Osteoblast (primary cell): ENCODE measurements around the gene KLRC4. TPM values are rescaled to one million over a fixed set of nuclear protein-coding genes. Genes with fewer than 3 reads are reported as not detected.

Experiments
- DNase-seq: peaks from one replicate; pipeline ENCODE4 v3.0.0; 2011; ENCODE audit warnings: low spot score, mixed read lengths; ENCODE audit not compliant: insufficient read length; ENCODE audit errors: missing footprints
- H2AFZ ChIP-seq: 2 replicates; pipeline ENCODE4 v1.6.0; 2011; ENCODE audit warnings: mild to moderate bottlenecking, low read length
- H3K27ac ChIP-seq: 2 replicates; pipeline ENCODE4 v1.5.1; 2011; ENCODE audit warnings: mild to moderate bottlenecking, low read depth, low read length, moderate library complexity
- H3K27me3 ChIP-seq: 2 replicates; pipeline ENCODE4 v1.6.0; 2012; ENCODE audit warnings: mild to moderate bottlenecking, control low read depth, inconsistent platforms, low read length, moderate library complexity; ENCODE audit not compliant: insufficient read depth
- H3K36me3 ChIP-seq: 2 replicates; pipeline ENCODE4 v1.5.1; 2011; ENCODE audit warnings: mild to moderate bottlenecking, low read length, control low read depth, moderate library complexity; ENCODE audit not compliant: insufficient read depth
- H3K4me1 ChIP-seq: 2 replicates; pipeline ENCODE4 v1.5.1; 2011; ENCODE audit warnings: mild to moderate bottlenecking, low read length, control low read depth, moderate library complexity; ENCODE audit not compliant: insufficient read depth
- H3K4me2 ChIP-seq: 2 replicates; pipeline ENCODE4 v1.6.0; 2011; ENCODE audit warnings: mild to moderate bottlenecking, low read length; ENCODE audit not compliant: insufficient read depth
- H3K4me3 ChIP-seq: fragments of 200-600 bp; sonication (generic); 3 replicates; pipeline ENCODE4 v1.5.1; 2012; ENCODE audit warnings: mild to moderate bottlenecking, low read length, inconsistent platforms; ENCODE audit not compliant: insufficient read depth
- H3K79me2 ChIP-seq: 2 replicates; pipeline ENCODE4 v1.6.0; 2012; ENCODE audit warnings: mild to moderate bottlenecking, low read length, control low read depth, inconsistent platforms; ENCODE audit not compliant: insufficient read depth
- H3K9me3 ChIP-seq: 2 replicates; pipeline ENCODE4 v1.5.1; 2011; ENCODE audit warnings: low read depth, low read length, control low read depth
- H4K20me1 ChIP-seq: 2 replicates; pipeline ENCODE4 v1.6.0; 2012; ENCODE audit warnings: mild to moderate bottlenecking, low read length, control low read depth; ENCODE audit not compliant: insufficient read depth
- total RNA-seq: library from RNA; depleted of rRNA; stranded (reverse); fragments of >200 nt; gene quantifications from 2 replicates; pipeline ENCODE4 v1.2.3, GENCODE V29; 2012
- TF ChIP-seq, protein P1 (sequence below): IDR thresholded peaks from 2 replicates; pipeline ENCODE4 v1.5.1; 2011; ENCODE audit warnings: mild to moderate bottlenecking, low read depth, low read length, moderate library complexity; ENCODE audit errors: extremely low read depth

Gene KLRC4
- total RNA-seq, 1 donor = not detected

DNA sequence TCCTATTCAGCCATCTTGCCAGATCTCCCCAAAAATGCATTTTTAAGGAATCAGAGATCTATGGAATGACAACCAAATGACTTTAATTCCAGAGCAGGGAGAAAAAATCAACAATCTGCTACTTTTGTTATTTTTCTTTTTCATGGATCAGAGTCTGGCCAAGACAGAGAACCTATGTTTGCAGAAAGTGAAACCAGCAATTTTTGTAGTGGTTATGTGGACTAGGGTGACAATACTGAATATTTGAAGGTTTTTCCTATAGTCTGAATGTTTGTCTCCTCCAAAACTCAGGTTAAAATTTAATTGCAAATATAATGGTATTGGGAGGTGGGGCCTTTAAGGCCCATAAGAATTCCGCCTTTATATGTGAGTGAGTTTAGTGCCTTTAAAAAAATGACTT is 50.6 kb downstream of the KLRC4 start:
- H3K36me3 ChIP-seq = no peaks in the 10 kb centered on the region
- no peak for DNase-seq
- no peaks in the 10 kb centered on the region for H3K79me2 ChIP-seq
- H3K4me3 ChIP-seq = no peak overlapping the region
- no peak overlapping the region for H3K4me2 ChIP-seq
- TF ChIP-seq, protein P1, sequence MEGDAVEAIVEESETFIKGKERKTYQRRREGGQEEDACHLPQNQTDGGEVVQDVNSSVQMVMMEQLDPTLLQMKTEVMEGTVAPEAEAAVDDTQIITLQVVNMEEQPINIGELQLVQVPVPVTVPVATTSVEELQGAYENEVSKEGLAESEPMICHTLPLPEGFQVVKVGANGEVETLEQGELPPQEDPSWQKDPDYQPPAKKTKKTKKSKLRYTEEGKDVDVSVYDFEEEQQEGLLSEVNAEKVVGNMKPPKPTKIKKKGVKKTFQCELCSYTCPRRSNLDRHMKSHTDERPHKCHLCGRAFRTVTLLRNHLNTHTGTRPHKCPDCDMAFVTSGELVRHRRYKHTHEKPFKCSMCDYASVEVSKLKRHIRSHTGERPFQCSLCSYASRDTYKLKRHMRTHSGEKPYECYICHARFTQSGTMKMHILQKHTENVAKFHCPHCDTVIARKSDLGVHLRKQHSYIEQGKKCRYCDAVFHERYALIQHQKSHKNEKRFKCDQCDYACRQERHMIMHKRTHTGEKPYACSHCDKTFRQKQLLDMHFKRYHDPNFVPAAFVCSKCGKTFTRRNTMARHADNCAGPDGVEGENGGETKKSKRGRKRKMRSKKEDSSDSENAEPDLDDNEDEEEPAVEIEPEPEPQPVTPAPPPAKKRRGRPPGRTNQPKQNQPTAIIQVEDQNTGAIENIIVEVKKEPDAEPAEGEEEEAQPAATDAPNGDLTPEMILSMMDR = no peak
- H3K27ac ChIP-seq = no peak overlapping the region
- H3K27me3 ChIP-seq = no peaks in the 10 kb centered on the region
- no peaks in the 10 kb centered on the region for H4K20me1 ChIP-seq
- H2AFZ ChIP-seq = peak overlapping the region; percentile 40
- peaks cover 28% of the 10 kb centered on the region for H3K4me1 ChIP-seq
- H3K9me3 ChIP-seq = no peaks in the 10 kb centered on the region

DNA sequence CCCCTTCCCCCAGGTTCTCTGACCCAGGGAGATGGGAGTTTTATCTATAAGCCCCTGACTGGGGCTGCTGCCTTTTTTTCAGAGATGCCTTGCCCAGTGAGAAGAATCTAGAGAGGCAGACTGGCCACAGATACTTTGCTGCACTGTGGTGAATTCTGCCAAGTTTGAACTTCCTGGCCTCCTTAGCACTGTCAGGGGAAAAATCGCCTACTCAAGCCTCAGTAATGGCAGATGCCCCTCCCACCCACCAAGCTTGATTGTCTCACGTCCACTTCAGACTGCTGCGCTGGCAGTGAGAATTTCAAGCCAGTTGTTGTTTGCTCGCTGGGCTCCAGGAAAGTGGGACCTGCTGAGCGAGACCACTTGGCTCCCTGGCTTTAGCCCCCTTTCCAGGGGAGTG is 51.4 kb downstream of the KLRC4 start:
- no peaks in the 10 kb centered on the region for H3K9me3 ChIP-seq
- no peak for DNase-seq
- no peaks in the 10 kb centered on the region for H4K20me1 ChIP-seq
- H3K79me2 ChIP-seq = no peaks in the 10 kb centered on the region
- no peak overlapping the region for H3K4me3 ChIP-seq
- no peak overlapping the region for H2AFZ ChIP-seq
- H3K27me3 ChIP-seq = no peaks in the 10 kb centered on the region
- TF ChIP-seq, protein P1 = no peak
- peaks cover 20% of the 10 kb centered on the region for H3K4me1 ChIP-seq
- no peak overlapping the region for H3K4me2 ChIP-seq
- no peaks in the 10 kb centered on the region for H3K36me3 ChIP-seq
- no peak overlapping the region for H3K27ac ChIP-seq

Other genes starting within 250 kb of the KLRC4 start
- gene OLR1, start 237.6 kb downstream of the KLRC4 start, total RNA-seq = under 0.01 and 0.29 TPM in 2 replicates
- not detected in 2 replicates for gene TMEM52B, start 230.7 kb downstream of the KLRC4 start, total RNA-seq
- 64.2 and 65.9 TPM in 2 replicates for gene GABARAPL1, start 196.9 kb downstream of the KLRC4 start, total RNA-seq
- 0.29 and 0.36 TPM in 2 replicates for gene KLRD1, start 101.9 kb downstream of the KLRC4 start, total RNA-seq
- under 0.01 TPM in 1 of 2 replicates, not detected in the other for gene KLRK1, start 19.7 kb downstream of the KLRC4 start, total RNA-seq
- gene KLRC3, start 10.8 kb upstream of the KLRC4 start, total RNA-seq = 0.72 TPM in 1 of 2 replicates, not detected in the other
- 0.36 and 0.88 TPM in 2 replicates for gene KLRC2, start 26.3 kb upstream of the KLRC4 start, total RNA-seq
- not detected in 2 replicates for gene KLRC1, start 43.6 kb upstream of the KLRC4 start, total RNA-seq
- 2.5 and 2.9 TPM in 2 replicates for gene EIF2S3B, start 96.1 kb upstream of the KLRC4 start, total RNA-seq
- gene MAGOHB, start 203.9 kb upstream of the KLRC4 start, total RNA-seq = 16.3 and 18.0 TPM in 2 replicates